ENCODE results near the gene HASPIN. TPM values are rescaled to one million over a fixed set of nuclear protein-coding genes. Genes with fewer than 3 reads are reported as not detected.

Gene HASPIN
- total and polyA plus RNA-seq, 2 of the 13 experiments (the other 11 are each of a cell fraction or from before 2014, with no cell fraction given), result 2.7 to 8.1 TPM

GRCh38 chr17:3723556-3724377 is at the start of gene HASPIN (continued):
- 0 out of 2 replicates have a peak, but pooled peaks have one; percentile 48 for TF ChIP-seq ELK4 (CRISPR knock-in tag; IDR thresholded peaks at IDR 0.05; ENCODE audit: borderline replicate concordance)
- no peak for TF ChIP-seq U2AF2 (IDR thresholded peaks at IDR 0.05; ENCODE audit: low read depth, low read length)
- 0 out of 2 replicates have a peak, but pooled peaks have one; percentile 20 for TF ChIP-seq GATA4 (IDR thresholded peaks at IDR 0.05; ENCODE audit: borderline replicate concordance, low read depth)
- TF ChIP-seq ZNF367 (CRISPR knock-in tag; IDR thresholded peaks at IDR 0.05; ENCODE audit: borderline replicate concordance), result no peak
- TF ChIP-seq ZBTB42 (CRISPR knock-in tag; IDR thresholded peaks at IDR 0.05), result peak; percentile 87; the same call in 1 of the 2 replicates
- TF ChIP-seq ARNT (IDR thresholded peaks at IDR 0.05), result no peak
- no peak; the same call in 1 of the 2 replicates for TF ChIP-seq ZNF710 (CRISPR knock-in tag; IDR thresholded peaks at IDR 0.05; ENCODE audit: borderline replicate concordance)
- peak; percentile 93 for TF ChIP-seq ZNF44 (CRISPR knock-in tag; IDR thresholded peaks at IDR 0.05)
- TF ChIP-seq CSRNP1 (CRISPR knock-in tag; IDR thresholded peaks at IDR 0.05), result peak; percentile 89
- peak; percentile 39; the same call in 1 of the 2 replicates for TF ChIP-seq ZNF12 (CRISPR knock-in tag; IDR thresholded peaks at IDR 0.05)
- TF ChIP-seq RNF219 (CRISPR knock-in tag; IDR thresholded peaks at IDR 0.05), result no peak
- TF ChIP-seq ZIK1 (CRISPR knock-in tag; IDR thresholded peaks at IDR 0.05; ENCODE audit: borderline replicate concordance, low read depth), result no peak
- TF ChIP-seq JARID2 (CRISPR knock-in tag; IDR thresholded peaks at IDR 0.05; ENCODE audit: insufficient replicate concordance), result peak; percentile 91
- no peak for TF ChIP-seq PRDM4 (CRISPR knock-in tag; IDR thresholded peaks at IDR 0.05; ENCODE audit: borderline replicate concordance)

Measured in HepG2 (cell line).